Measurements from ENCODE around the gene SNIP1. TPM values are rescaled to one million over a fixed set of nuclear protein-coding genes. Genes with fewer than 3 reads are reported as not detected.

Gene SNIP1
- total RNA-seq, 3 donors from 2014 or later, result 16.8 to 22.5 (median 21.3) TPM

DNA sequence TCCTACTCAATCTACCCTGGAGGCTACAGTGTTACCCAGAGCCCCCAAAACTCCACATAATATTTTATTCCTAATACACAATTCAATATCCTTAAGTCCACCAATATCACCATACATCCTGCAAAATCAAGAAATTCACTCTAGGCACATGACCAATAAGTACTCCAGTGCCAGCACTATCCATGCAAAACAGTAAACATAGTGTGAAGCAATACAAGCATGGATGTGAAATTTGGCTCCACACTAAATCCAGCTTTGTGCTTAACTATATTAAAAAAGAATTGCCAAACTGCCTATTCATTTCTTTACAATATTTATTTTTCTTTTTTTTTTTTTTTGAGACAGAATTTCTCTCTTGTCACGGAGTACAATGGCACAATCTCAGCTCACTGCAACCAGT lies 36.5 kb downstream of the SNIP1 start:
- DNase-seq (no peak), ATAC-seq (no peak)
- Histone ChIP-seq H3K4me3 (no peak overlapping the region), H3K4me1 (ENCODE audit: low read depth) (peaks cover 6% of the 10 kb centered on the region), H3K9me3 (no peaks in the 10 kb centered on the region), H3K36me3 (ENCODE audit: low read depth) (no peaks in the 10 kb centered on the region)
- intact Hi-C loops (cut with DNase I, micrococcal nuclease), result no loop called here
- TF ChIP-seq, protein P1, sequence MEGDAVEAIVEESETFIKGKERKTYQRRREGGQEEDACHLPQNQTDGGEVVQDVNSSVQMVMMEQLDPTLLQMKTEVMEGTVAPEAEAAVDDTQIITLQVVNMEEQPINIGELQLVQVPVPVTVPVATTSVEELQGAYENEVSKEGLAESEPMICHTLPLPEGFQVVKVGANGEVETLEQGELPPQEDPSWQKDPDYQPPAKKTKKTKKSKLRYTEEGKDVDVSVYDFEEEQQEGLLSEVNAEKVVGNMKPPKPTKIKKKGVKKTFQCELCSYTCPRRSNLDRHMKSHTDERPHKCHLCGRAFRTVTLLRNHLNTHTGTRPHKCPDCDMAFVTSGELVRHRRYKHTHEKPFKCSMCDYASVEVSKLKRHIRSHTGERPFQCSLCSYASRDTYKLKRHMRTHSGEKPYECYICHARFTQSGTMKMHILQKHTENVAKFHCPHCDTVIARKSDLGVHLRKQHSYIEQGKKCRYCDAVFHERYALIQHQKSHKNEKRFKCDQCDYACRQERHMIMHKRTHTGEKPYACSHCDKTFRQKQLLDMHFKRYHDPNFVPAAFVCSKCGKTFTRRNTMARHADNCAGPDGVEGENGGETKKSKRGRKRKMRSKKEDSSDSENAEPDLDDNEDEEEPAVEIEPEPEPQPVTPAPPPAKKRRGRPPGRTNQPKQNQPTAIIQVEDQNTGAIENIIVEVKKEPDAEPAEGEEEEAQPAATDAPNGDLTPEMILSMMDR (IDR thresholded peaks at IDR 0.05), result no peak

- TF ChIP-seq, protein P1 (IDR thresholded peaks at IDR 0.05), result no peak
Observed at GRCh38 chr1:37515185-37516034, 38.7 kb downstream of the SNIP1 start.

DNA sequence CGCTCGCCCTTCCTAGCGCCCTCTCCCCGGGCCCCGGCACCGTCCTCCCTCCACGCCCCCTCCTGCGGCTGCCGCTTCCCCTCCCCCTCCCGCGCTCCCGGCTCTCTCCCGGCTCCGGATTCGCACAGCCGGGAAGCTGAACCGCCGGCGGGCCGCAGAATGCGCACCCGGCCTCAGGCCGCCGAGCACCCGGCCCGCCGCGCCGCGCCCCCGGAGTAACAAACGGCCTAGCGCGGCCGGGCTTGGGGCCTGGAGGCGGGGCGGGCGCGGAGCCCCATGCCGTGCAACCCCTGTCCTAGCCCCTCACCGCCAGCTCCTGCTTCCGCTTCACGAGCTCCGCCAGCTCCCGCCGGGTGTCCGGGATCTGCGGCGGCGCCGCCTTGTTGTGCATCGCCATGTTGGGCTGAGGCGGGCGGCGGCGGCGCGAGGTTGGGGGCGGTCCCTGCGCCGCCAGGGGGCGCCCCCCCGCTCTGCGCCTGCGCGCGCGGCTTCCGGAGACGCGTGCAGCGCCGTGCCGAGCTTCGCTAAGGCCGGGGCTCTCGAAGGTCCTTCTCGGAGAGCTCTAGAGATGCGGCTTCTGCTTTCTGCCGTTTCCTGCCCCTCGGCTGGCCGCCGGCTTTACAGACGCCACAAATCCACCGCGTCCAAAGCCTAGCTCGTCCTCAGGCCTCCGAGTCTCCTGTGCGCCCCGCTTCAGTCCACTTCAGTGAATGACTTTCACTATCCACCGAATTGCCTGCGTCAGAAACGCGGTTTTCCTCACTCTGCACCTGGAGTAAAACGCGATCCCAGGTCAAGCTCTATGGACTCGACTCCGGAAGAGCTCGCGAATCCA lies 39.5 kb downstream of the SNIP1 start, which contains the start of gene MEAF6:
Gene MEAF6, minus strand, starts transcription at position 417 of the 835 bp plus-strand sequence. Its CDS starts 20 bp downstream, at position 397.
- DNase-seq (peak; percentile 84 to 90 (median 85)), ATAC-seq (peak; percentile 100)
- Histone ChIP-seq H3K36me3 (ENCODE audit: low read depth) (no peaks in the 10 kb centered on the region), H3K4me1 (ENCODE audit: low read depth) (peaks cover 6% of the 10 kb centered on the region), H3K9me3 (no peaks in the 10 kb centered on the region), H3K4me3 (peak within 1 kb of the TSS; percentile 57)
- intact Hi-C loops (cut with DNase I, micrococcal nuclease), result no loop called here
- TF ChIP-seq, protein P1 (IDR thresholded peaks at IDR 0.05), result peak; percentile 69

More at GRCh38 chr1:37515185-37516034, 38.7 kb downstream of the SNIP1 start:
- H3K4me1 ChIP-seq (ENCODE audit: low read depth), result peaks cover 6% of the 10 kb centered on the region
- ATAC-seq, result no peak
- no peaks in the 10 kb centered on the region for H3K9me3 ChIP-seq
- H3K36me3 ChIP-seq (ENCODE audit: low read depth), result no peaks in the 10 kb centered on the region
- DNase-seq, result peak in 1 of 3 donors; percentile 4
- peak overlapping the region; percentile 57 for H3K4me3 ChIP-seq
- intact Hi-C loops (cut with DNase I, micrococcal nuclease), result no loop called here

DNA sequence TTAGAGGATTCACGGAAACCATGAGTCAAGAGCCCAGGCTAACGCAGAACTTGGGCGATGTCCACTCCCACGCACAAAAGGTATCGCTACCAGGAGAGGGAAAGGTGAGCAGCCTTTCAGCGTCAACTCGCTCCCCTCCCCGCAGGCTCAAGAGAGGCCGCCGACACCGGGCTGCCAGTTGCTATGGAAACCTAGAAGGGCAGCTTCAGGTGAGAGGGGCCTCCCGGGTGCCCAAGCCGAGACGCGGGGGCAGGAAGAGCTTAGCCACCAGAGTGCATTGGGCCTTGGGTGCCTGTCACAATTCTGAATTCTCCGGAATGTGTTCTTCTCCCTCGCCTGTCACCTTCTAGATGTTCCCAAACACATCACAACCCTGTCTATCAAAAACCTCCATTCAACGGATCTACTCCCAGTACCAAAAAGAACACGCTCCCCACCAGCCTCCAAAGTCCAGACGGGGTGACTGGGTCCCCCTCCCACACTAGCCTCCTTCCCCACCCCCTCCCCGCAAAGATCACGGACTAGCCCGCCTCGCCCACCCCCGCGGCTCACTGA lies 40.2 kb downstream of the SNIP1 start:
- ATAC-seq, result peak; percentile 8
- TF ChIP-seq, protein P1 (IDR thresholded peaks at IDR 0.05), result no peak
- H3K4me3 ChIP-seq, result peak overlapping the region; percentile 57
- no peaks in the 10 kb centered on the region for H3K9me3 ChIP-seq
- DNase-seq, result peak; percentile 14 to 62 (median 45)
- no peaks in the 10 kb centered on the region for H3K36me3 ChIP-seq (ENCODE audit: low read depth)
- intact Hi-C loops (cut with DNase I, micrococcal nuclease), result no loop called here
- H3K4me1 ChIP-seq (ENCODE audit: low read depth), result peaks cover 6% of the 10 kb centered on the region

- Histone ChIP-seq H3K4me3 (no peak overlapping the region), H3K36me3 (ENCODE audit: low read depth) (no peaks in the 10 kb centered on the region), H3K9me3 (no peaks in the 10 kb centered on the region), H3K4me1 (ENCODE audit: low read depth) (peaks cover 6% of the 10 kb centered on the region)
- intact Hi-C loops (cut with DNase I, micrococcal nuclease), result no loop called here
- TF ChIP-seq, protein P1 (IDR thresholded peaks at IDR 0.05), result no peak
- no peak for ATAC-seq
- no peak for DNase-seq
Observed at GRCh38 chr1:37509181-37509580, 44.9 kb downstream of the SNIP1 start.
